NCI-H1694 treated with DMSO at 0.1 percent for 48 hours (cell line): ENCODE results near the gene FUT3.

Experiments used
- DNase-seq: peaks from one replicate; lab custom pipeline; 2025; lab: John Stamatoyannopoulos, UW

Gene FUT3

DNA sequence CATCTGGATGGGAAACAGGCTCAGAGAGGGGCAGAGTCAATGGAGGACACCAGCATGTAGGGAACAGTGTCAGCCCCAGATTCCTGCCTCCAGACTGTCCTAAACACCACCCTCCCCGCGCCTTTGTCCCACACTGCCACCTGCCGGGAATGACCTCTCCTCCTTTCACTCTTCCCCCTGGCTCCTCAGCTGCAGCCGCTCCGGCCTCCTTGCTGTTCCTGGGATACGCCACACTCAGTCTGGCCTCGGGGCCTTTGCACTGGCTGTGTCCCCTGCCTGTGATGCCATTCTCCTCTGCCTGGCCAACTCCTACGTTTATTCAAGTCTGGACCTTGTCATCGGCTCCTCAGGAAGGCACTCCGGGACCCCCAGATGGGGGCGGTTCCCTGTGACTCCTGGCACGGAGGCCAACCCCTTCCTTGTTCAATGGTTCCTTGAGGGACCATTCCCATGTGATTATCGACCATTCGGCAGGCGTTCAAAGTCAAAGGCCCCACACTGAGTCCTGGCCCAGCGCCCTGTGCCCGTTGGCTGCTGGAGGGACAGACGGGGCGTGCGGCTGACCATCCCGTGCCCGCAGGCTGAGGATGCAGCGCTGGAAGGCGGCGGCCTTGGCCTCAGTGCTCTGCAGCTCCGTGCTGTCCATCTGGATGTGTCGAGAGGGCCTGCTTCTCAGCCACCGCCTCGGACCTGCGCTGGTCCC is 27.5 kb downstream of the FUT3 start:
- DNase-seq: no peak

DNA sequence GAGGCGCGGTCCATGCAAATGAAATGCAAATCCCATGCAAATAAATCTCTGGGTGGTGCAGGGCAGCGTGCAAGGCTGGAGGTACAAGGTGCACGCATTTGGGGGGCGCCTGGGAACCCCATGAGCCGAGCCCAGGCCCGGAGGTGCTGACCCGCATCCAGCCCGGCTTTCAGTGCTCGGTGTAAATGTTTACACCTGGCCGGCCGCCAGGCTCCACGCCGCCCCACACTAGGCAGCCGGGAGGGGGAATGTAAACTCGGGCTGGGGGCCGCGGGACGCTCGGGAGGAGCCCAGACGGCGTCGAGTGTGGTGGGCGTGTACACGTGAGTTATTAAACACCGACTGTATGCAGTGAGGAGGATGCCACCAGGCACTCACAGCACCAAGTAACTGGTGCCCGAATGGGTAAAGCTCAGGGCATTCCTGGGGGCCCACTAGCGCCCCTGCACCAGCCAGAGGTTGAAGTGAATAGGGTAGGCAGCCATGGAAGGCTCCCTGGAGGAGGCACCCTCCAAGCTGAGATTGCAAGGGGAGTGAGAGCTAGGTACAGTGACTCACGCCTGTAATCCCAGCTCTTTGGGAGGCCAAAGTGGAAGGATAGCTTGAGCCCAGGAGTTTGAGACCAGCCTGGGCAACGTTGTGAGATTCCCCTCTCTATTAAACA is 28.9 kb downstream of the FUT3 start:
- DNase-seq: no peak

DNA sequence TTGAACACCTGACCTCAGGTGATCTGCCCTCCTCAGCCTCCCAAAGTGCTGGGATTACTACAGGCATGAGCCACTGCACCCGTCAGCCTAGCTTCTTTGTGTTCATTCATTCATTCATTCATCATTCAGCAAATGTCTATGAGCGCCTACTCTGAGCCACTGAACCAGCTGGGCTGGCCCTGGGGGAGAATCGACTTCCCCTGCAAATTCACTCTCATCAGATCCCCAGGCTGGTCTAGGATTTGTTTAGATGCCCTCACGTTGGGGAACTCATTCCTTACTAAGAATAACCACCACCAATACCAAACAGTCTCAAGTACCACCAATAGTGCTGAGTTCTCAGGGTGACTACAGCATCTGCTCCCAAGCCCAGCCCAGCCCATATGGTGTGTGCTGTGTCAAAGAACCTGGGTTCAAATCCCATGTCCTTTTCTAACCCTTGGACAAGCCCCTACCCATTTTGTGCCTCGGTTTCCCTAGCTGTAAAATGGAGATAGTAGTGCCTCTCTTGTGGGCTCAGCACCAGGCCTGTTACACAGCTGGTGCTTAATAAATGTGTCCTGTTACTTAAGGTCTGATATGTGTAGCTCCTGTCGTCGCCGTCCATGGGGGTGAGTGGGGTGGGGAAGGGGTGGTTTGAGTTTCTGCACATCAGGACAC is 29.6 kb downstream of the FUT3 start:
- DNase-seq: no peak

DNA sequence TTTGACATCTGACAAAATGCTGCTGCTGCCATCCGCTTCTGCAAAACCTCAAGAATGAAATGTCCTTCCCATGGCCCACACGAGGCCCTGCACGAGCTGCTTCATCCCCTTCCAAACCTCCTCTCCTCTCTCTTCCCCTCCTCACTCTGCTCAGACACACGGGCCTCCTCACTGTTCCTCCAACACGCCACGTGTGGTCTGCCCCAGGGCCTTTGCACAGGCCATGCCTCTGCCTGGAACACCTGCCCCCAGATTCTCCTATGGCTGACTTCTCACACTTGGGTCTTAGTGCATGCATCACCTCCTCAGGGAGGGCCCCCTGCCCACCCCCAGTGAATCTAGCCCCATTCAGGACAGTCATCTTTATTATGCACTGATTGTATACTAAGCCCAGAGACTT is 30.5 kb downstream of the FUT3 start:
- DNase-seq: no peak

DNA sequence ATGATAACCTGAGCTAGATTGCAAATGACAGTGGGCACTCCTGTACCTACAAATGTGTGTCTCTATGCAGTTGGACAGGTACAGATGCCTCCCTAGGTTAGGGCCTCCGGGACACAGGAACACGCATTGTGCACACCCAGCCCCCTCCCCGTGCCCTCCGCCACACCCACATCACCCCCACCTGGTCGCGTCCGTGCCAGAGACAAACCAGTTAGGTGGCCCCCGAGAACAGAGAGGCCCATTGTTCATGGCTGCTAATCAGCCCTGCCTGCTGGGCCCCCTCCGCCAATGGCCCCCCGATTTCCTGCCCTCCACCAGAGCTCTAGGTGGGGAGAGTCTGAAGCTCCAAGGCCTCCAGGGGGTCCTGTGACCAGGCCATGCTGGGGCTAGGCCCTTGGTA is 32.7 kb downstream of the FUT3 start:
- no peak for DNase-seq

DNA sequence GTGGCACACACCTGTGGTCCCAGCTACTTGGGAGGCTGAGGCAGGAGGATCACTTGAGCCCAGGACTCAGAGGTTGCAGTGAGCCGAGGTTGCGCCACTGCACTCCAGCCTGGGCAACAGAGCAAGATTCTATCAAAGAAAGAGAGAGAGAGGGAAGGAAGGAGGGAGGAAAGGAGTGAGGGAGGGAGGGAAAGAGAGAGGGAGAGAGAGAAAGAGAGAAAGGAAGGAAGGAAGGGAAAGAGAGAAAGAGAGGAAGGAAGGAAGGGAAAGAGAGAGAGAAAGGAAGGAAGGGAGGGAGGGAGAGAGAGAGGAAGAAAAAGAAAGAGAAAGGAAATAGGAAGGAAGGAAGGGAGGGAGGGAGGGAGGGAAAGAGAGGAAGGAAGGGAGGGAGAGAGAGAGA is 34.0 kb downstream of the FUT3 start:
- DNase-seq: no peak

DNA sequence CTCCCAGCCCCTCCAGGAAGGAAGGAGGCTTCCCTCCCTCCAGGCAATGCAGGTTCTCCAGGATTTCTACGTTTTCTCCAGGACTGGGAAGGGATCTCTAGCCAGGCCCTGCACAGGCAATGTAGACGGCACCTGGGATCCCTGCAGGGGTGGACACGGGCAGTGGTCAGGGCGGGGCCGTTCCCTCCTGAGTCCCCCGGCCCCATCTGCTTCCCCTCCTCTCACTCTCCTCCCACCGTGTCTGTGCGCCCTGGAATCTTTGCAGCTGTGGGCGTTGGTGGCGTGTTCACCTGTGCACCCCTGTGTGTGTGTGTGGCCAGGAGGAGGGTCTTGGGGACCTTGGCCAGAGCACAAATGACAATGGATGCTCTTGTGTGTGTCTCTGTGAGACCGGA is 36.4 kb downstream of the FUT3 start:
- DNase-seq: no peak

DNA sequence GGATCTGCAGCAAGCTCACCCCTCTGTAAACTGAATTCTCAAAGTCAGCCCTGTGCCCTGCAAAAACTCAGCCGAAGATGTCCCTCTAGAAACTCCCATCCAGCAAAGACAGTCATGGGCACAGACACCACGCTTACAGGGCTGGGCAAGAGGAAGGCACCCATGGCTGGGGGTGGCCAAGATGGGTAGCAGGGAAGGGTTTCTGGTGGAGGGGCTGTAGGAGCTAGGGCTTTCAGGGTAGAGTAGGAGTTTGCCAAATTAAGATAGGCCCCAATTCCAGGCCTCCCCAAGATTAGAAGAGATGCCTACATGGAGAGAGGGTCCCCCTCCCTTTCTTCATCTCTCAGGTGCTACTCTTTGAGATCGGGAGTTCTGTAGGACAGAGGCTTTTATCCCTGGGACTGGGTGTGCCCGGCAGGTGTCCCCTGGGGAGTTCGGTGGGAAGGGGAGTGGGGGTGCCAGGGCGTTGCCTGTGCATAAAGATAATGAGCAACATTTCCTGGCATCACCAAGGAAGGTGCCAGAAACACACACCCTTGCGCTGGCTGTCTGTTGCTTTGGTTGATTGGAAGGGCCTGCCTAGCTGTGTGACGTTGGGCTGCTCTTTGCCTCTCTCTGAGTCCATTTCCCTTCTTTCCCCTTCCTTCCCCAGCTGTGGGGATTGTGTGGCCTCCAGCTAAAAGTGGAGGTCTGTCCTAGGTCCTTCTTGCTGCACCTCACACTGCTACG is 37.0 kb downstream of the FUT3 start:
- no peak for DNase-seq

DNA sequence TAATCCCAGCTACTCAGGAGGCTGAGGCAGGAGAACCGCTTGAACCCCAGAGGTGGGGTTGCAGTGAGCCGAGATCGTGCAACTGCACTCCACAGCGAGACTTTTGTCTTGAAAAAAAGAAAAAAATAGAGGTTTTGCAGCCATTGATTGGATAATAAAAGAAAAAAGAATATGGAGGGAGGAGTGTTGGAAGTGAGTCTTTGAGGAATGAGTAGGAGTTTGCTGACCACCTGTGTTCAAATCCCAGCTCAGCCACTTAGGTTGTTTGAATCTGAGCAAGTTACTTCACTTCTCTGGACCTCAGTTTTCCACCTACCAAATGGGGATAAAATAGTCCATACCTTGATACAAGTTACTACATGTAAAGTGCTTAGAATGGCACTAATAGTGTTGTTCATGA is 40.1 kb downstream of the FUT3 start:
- no peak for DNase-seq

DNA sequence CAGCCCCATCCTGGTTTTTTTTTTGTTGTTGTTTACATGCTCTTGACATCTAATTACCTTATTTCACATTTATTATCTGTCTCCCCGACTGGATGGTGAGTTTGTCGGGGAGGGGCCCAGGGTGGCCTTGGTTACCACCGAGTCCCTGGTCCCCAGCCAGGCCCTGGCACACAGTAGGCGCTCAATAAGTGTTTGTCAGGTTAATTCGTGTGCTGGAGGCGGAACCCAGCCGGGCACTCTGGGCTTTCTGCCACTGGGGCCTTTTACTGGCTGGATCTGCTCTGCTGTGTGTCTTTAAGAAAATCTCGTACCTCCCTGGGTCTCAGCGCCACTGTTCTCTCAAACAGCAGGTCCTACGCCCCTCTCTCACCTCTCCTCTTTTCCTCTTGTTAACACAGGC is 41.8 kb downstream of the FUT3 start:
- no peak for DNase-seq

DNA sequence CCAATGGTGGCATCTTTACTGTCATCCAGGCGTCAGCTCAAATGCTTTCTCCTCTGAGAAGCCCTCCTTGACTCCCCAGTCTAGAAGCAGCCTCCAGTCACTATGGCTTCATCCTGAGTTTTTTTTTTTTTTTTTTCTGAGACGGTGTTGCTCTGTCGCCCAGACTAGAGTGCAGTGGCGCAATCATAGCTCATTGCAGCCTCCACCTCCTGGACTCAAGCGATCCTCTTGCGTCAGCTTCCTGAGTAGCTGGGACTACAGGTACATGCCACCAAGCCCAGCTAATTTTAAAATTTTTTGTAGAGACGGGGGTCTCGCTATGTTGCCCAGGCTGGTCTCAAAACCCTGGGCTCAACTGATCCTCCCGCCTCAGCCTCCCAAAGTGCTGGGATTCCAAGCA is 42.2 kb downstream of the FUT3 start:
- no peak for DNase-seq

DNA sequence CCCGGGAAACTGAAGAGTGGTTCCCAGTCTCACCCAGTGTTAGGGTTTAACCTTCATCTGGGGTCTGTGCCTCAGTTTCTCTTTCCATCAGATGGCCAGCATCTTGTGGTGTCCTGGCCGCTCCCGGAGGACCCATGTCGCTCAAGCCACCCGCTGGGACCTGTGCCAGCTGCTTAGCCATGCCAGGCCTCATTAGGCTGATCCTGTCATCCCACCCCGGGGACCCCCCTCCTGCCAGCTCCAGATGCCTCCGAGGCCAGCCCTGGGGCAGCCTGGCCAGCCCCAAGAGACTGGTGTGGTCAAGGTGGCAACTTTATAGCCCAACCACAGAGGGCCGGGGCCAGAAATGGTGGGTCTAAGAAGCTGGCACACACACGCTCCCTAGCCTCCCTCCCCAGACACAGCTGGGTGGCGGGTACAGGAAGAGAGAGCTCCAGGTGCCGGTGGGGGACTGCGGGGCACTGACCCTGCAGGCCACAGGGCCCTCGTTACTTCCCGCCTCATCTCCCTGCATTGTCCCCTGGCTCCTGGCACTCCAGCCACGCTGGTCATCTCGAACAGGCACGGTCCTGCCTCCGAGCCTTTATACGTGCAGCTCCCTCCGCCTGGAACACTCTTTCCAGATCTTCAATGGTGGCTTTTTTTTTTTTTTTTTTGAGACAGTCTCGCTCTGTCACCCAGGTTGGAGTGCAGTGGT is 43.0 kb downstream of the FUT3 start:
- DNase-seq: no peak

DNA sequence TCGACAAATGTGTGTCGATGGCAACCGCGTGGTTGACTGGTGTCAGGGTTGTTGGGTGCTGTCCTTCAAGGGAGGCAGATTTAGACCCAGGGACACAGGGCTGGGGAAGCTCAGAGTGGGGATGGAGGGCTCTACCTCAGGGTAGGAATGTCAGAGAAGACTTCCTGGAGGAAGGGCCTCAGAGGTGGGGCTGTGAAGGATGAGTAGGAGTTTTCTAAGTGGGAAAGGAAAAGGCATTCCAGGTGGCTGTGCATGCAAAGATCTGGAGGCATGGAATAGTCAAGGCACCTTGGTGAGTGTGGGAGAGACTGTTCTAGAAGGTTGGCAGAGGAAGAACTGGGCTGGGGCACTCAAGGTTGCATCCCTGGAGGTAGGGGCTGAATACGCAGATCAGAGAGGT is 44.3 kb downstream of the FUT3 start:
- no peak for DNase-seq

DNA sequence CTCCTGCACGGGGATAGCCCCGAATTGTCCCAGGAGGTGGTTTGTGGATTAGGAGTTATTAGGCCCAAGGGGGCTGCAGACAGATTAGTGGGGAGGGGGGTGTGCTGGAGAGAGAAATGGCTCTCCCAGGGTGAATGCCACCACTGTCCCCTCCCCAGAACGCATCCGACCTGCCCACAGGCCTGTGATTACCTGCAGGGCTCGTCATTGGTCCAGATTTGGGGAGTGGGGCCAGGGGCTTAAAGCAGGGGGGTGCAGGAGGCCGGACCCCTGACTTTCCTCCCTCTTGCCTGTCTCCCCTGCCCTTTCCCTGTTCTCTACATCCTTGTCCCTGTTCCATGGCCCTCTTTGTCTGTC is 45.1 kb downstream of the FUT3 start:
- DNase-seq: no peak

DNA sequence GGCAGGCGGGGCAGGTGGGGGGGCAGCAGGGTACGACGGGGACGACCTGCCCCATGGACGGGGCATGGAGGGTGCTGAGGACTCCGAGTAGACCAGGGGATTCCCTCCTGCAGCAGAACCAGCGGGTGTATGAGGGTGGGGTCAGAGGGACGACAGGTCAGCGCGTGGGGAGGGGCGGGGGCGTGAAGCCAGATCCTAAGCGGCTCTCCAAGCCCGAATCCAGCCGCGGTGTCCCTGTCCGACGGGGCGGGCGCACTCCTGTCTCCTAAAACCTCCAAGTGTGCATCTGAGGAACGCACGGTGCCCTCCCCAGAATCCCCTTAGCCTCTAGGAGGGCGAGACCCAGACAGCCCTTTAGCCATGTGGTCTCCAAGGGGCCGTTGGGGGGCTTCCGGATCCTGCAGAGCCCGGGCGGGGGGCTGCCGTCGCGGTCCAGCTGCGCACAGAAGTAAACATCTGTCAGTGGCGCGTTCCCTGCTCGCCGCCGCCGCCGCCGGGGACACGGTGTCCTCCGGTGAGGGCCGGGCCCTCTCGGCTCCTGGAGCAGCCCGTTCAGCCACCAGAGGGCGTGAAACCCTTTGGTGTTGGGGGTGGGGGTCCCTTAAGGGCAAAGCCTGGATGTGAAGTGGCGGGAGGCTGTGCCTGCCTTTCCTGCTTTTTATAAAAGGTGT is 45.7 kb downstream of the FUT3 start:
- peak; percentile 34 for DNase-seq

DNA sequence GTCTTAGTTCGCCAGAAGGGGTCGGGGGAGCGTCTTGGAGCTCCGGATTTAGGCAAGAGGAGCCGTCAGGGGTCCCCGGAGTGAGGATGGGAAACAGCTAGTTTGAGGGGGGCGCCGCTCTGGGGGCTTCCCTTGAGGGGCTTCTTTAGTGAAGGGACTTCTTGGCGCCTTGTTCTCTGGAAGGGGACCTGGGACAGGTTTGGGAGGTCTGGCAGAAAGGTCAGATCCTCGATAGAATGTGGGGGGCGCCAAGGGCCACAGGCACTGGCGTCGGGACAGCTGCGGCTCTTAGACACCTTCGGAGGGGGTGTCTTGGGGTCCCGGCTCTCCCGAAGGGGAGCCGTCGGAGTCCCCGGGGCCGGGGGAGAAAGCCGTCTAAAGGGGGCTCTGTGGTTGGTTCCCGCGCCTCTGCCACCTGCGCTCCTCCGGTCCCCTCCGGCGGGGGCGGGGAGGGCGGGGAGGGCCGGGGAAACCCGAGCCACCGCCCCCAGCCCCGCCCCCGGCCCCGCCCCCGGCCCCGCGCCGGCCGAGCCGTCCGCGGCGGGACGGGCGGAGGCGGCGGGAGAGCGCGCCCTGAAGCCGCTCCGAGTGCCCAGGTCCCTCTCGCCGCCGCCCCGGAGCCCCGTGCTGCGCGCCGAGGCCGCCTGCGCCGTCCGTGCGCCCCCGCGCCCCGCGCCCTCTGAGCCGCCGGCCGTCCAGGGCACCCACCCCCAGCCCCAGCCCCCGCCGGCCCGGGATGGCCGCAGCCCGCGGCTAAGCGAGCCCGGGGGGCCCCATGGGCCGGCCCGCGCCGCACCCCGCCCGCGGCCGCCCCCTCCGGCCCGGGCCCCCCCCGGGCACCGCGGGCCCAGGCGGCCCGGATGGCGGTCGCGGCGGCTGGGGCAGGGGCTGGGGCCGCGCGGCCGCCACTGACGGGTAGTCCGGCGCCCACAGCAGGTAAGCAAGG is 46.5 kb downstream of the FUT3 start, which contains the start of gene NRTN:
NRTN (plus strand) TSS at position 552 of the 946 bp plus-strand sequence. CDS start 19,099 bp downstream, outside the sequence.
- no peak for DNase-seq

DNA sequence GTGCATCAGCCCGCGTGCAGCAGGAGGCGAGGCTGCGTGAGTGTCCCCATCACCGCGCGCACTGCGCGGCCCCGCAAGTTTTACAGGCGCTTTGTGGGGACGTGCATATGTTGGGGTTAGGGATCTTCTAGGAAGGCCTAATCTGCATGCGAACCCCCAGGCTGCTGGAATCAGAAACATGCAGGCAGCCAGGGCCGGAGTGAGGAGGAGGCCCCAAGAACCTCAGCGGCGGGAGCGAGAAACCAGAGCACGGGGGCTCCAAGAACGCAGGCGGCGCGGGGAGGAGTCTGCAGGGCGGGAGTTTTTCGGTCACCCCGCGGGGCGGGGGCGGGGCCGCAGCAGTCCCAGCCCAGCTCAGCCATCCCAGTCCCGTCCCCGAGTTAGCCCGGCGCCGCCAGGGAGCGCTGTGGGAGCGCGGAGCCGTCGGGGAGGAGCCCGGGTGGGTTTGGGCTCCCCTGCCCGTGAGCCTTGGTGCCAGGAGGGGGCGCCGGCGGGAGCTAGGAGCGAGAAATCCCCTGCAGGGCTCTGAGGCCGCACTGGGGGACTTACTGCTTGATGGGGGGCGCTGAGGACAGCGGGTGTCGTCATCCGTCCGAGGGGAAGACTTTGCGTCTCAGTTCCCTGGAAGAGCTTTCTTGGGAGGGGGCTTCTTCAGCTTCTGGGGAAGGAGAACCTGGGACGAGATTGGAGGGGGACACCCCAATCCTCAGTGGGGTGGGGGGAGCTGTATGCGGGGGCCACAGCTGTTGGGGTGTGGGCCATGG is 47.3 kb downstream of the FUT3 start:
- DNase-seq: peak; percentile 79

DNA sequence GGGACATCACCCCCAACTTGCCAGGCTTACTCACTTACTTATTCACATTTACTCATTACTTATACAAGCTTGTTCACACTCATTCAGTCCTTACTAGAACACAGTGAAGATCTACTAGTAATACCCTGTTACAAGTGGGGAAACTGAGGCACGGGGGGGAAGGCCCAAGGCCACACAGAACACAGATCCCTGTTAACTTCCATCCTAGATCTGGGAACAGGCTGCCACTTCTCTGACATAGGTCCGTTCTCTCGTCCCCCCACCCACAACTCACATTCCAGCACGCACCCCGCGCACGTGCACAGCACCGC is 47.9 kb downstream of the FUT3 start:
- no peak for DNase-seq

DNA sequence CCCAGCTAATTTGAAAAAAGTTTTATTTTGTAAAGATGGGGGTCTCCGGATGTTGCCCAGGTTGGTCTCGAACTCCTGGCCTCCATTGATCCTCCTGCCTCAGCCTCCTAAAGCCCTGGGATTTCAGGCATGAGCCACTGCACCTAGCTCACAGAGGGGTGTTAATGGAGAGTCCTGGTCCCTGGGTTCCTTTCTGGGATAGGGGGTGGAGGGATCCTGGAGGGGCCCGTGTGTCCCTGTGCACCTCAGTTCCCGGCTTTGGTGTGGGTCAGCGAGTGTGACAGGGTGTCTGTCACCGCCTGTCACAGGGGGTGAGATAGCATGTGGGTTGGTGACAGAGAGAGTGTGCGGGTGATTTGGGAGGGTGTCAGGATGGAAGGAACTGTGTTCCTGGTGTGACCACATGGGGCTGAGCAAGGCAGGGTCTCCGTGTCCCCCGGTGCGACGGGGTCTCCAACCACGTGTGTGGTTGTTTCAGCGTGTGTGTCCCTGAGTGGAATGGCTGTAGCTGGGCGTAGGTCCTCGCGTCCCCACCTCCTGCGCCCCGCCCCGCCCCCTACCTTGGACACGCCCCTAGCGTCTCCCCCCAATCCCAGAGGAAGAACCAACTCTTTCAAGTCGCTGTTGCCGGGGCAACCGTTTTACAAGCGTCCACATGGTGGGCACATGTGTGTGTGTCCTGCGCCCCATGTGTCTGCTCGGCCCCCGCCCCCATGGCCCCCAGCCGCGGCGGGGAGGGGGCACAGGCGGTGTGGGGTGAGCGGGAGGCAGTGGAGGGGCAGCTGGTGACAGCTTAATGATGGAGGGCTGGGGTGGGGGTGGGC is 49.2 kb downstream of the FUT3 start:
- no peak for DNase-seq
